Measurements from ENCODE around the gene ASB2.

The ASB2 gene

DNA sequence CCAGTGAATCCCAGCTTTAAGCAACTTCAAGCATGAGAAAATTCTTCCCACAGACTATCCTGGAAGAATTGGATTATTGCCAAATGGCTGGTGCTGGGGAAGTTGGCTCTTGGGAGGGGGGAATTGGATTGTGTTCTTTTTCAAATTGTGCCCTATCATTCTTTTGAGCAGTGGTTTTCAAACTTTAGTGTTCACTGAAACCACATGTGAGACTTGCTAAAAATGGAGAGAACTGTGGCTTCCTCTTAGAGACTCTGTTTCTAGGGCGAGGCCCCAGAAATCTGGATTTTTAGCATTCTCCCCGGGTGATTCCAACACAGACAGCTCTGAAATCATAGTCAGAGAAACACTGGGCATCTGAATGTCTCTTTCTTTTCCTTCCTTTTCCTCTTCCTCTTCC is 35.4 kb upstream of the ASB2 start:
- Histone ChIP-seq H3K9me2 (replicated peaks; ENCODE audit: control insufficient read depth, low read length) (no peaks in the 10 kb centered on the region), H4K20me1 (ENCODE audit: control insufficient read depth, insufficient read depth, low read depth, low read length) (no peaks in the 10 kb centered on the region), H3F3A (ENCODE audit: control insufficient read depth, insufficient read depth) (no peaks in the 10 kb centered on the region), H3K4me1 (ENCODE audit: control insufficient read depth, low read length) (peaks cover 10% of the 10 kb centered on the region), H3K9me3 (ENCODE audit: control insufficient read depth, insufficient read depth, low read length) (no peaks in the 10 kb centered on the region), H3K36me3 (ENCODE audit: control insufficient read depth, low read length) (no peaks in the 10 kb centered on the region), H3K4me2 (ENCODE audit: low read length) (0 out of 2 replicates have a peak overlapping the region, but pooled peaks have one; percentile 14), H3K79me2 (ENCODE audit: control insufficient read depth, low read length) (no peaks in the 10 kb centered on the region), H3K27ac (ENCODE audit: low read depth, low read length) (no peak overlapping the region), H3K27me3 (ENCODE audit: control insufficient read depth, low read length) (peaks cover 26% of the 10 kb centered on the region), H3K4me3 (ENCODE audit: low read length) (no peak overlapping the region)
- TF ChIP-seq EZH2phosphoT487 (IDR thresholded peaks at IDR 0.05; ENCODE audit: borderline replicate concordance, low read length) (no peak), CTCF (IDR thresholded peaks at IDR 0.05; ENCODE audit: low read depth, low read length, poor library complexity, severe bottlenecking) (no peak)

- H3K4me3 ChIP-seq (ENCODE audit: low read length) = no peak overlapping the region
- H3K27me3 ChIP-seq (ENCODE audit: control insufficient read depth, low read length) = peaks cover 20% of the 10 kb centered on the region
- no peaks in the 10 kb centered on the region for H4K20me1 ChIP-seq (ENCODE audit: control insufficient read depth, insufficient read depth, low read depth, low read length)
- H3K4me2 ChIP-seq (ENCODE audit: low read length) = no peak overlapping the region
- no peak for TF ChIP-seq EZH2phosphoT487 (IDR thresholded peaks at IDR 0.05; ENCODE audit: borderline replicate concordance, low read length)
- TF ChIP-seq CTCF (IDR thresholded peaks at IDR 0.05; ENCODE audit: low read depth, low read length, poor library complexity, severe bottlenecking) = no peak
- no peaks in the 10 kb centered on the region for H3K36me3 ChIP-seq (ENCODE audit: control insufficient read depth, low read length)
- no peaks in the 10 kb centered on the region for H3K9me3 ChIP-seq (ENCODE audit: control insufficient read depth, insufficient read depth, low read length)
- no peaks in the 10 kb centered on the region for H3K79me2 ChIP-seq (ENCODE audit: control insufficient read depth, low read length)
- H3K9me2 ChIP-seq (replicated peaks; ENCODE audit: control insufficient read depth, low read length) = no peaks in the 10 kb centered on the region
- peaks cover 10% of the 10 kb centered on the region for H3K4me1 ChIP-seq (ENCODE audit: control insufficient read depth, low read length)
- H3F3A ChIP-seq (ENCODE audit: control insufficient read depth, insufficient read depth) = no peaks in the 10 kb centered on the region
- no peak overlapping the region for H3K27ac ChIP-seq (ENCODE audit: low read depth, low read length)
Measured at GRCh38 chr14:94010625-94011024, 34.3 kb upstream of the ASB2 start.

GRCh38 chr14:94009767-94010166 is 33.4 kb upstream of the ASB2 start:
- Histone ChIP-seq H3K9me3 (ENCODE audit: control insufficient read depth, insufficient read depth, low read length) (no peaks in the 10 kb centered on the region), H3K4me2 (ENCODE audit: low read length) (no peak overlapping the region), H3F3A (ENCODE audit: control insufficient read depth, insufficient read depth) (no peaks in the 10 kb centered on the region), H3K4me1 (ENCODE audit: control insufficient read depth, low read length) (peaks cover 10% of the 10 kb centered on the region), H3K27ac (ENCODE audit: low read depth, low read length) (no peak overlapping the region), H4K20me1 (ENCODE audit: control insufficient read depth, insufficient read depth, low read depth, low read length) (no peaks in the 10 kb centered on the region), H3K36me3 (ENCODE audit: control insufficient read depth, low read length) (no peaks in the 10 kb centered on the region), H3K4me3 (ENCODE audit: low read length) (no peak overlapping the region), H3K9me2 (replicated peaks; ENCODE audit: control insufficient read depth, low read length) (no peaks in the 10 kb centered on the region), H3K27me3 (ENCODE audit: control insufficient read depth, low read length) (peaks cover 17% of the 10 kb centered on the region), H3K79me2 (ENCODE audit: control insufficient read depth, low read length) (no peaks in the 10 kb centered on the region)
- TF ChIP-seq CTCF (IDR thresholded peaks at IDR 0.05; ENCODE audit: low read depth, low read length, poor library complexity, severe bottlenecking) = no peak
- TF ChIP-seq EZH2phosphoT487 (IDR thresholded peaks at IDR 0.05; ENCODE audit: borderline replicate concordance, low read length) = no peak

DNA sequence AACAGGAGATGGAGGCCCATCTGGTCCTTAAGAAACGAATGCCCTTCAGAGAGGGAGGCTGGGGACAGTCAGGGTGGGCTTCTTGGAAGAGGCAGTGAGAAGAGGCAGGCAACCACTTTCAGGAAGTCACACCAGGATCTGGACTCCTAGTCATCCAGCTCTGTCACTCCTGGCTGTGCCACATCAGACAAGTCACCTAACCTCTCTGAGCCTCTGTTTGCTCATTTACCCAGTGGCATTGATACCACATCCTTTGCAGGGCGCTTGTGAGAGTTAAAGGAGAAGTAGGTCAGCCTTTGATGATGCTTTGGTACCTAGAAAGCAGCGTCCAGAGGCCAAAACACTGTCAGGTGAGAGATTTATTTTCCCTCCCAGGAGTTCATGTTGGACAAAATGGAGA is 31.9 kb upstream of the ASB2 start:
- Histone ChIP-seq H3K27ac (ENCODE audit: low read depth, low read length) (no peak overlapping the region), H3K4me2 (ENCODE audit: low read length) (no peak overlapping the region)

More for the DNA sequence above, 31.9 kb upstream of the ASB2 start:
- H3K9me3 ChIP-seq (ENCODE audit: control insufficient read depth, insufficient read depth, low read length) = no peaks in the 10 kb centered on the region
- no peaks in the 10 kb centered on the region for H3K79me2 ChIP-seq (ENCODE audit: control insufficient read depth, low read length)
- H3K27me3 ChIP-seq (ENCODE audit: control insufficient read depth, low read length) = peaks cover 14% of the 10 kb centered on the region
- H3K4me1 ChIP-seq (ENCODE audit: control insufficient read depth, low read length) = peaks cover 10% of the 10 kb centered on the region
- TF ChIP-seq CTCF (IDR thresholded peaks at IDR 0.05; ENCODE audit: low read depth, low read length, poor library complexity, severe bottlenecking) (no peak), EZH2phosphoT487 (IDR thresholded peaks at IDR 0.05; ENCODE audit: borderline replicate concordance, low read length) (no peak)
- H3K9me2 ChIP-seq (replicated peaks; ENCODE audit: control insufficient read depth, low read length) = no peaks in the 10 kb centered on the region
- H3F3A ChIP-seq (ENCODE audit: control insufficient read depth, insufficient read depth) = no peaks in the 10 kb centered on the region
- no peak overlapping the region for H3K4me3 ChIP-seq (ENCODE audit: low read length)
- no peaks in the 10 kb centered on the region for H4K20me1 ChIP-seq (ENCODE audit: control insufficient read depth, insufficient read depth, low read depth, low read length)
- H3K36me3 ChIP-seq (ENCODE audit: control insufficient read depth, low read length) = no peaks in the 10 kb centered on the region

Data from DOHH2 (cell line).